ENCODE data around the gene ZRANB2. TPM values are rescaled to one million over a fixed set of nuclear protein-coding genes. Genes with fewer than 3 reads are reported as not detected.
A peak's percentile ranks its signal among the peaks of the same experiment; 100 is the strongest.

Gene ZRANB2
- polyA plus RNA-seq, 3 donors, result 21.3 to 42.1 (median 22.9) TPM

DNA sequence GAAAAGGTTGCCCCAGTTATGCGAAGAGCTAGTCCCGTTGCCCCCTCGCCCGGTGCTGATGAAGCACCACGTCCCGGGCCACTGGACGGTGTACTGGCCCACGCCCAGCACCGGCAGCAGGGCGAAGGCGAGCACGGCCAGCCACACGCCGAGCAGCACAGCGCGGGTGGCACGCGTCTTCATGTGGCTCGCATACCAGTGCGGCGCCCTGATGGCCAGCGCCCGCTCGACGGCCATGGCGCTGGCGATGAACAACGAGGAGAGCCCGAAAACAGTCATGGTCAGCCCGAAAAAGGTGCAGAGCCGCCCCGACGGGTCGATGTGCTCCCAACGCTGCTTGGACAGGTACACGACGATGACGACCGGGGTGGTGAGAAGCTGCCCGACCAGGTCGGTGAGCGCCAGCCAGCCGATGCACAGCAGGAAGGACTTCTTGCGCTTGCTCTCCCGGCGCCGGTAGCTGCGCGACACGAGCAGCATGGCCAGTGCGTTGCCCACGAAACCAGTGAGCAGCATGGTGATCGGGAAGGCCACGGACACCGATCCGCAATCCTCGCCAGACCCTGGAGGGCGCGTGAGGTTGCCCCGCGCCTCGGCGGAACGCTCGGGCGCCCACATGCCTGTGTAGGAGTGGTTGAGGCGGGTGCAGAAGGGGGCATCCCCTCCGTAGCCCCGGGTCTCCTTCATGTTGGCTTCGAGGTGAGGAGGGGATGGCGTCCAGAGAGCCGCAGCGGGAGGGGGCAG, 33.8 kb downstream of the ZRANB2 start:
- intact Hi-C loops (cut with micrococcal nuclease), result loop anchor here (2.0 to 5.0 kb wide), 2 partner anchors 360 to 366 kb away; no protein-coding TSS in a partner anchor
- H2AFZ ChIP-seq (ENCODE audit: insufficient read depth, low read depth, low read length, poor library complexity, severe bottlenecking), result peak overlapping the region; percentile 84
- peak overlapping the region; percentile 91 for H3K4me2 ChIP-seq (replicated peaks; ENCODE audit: extremely low read depth, low read length, poor library complexity, severe bottlenecking)

DNA sequence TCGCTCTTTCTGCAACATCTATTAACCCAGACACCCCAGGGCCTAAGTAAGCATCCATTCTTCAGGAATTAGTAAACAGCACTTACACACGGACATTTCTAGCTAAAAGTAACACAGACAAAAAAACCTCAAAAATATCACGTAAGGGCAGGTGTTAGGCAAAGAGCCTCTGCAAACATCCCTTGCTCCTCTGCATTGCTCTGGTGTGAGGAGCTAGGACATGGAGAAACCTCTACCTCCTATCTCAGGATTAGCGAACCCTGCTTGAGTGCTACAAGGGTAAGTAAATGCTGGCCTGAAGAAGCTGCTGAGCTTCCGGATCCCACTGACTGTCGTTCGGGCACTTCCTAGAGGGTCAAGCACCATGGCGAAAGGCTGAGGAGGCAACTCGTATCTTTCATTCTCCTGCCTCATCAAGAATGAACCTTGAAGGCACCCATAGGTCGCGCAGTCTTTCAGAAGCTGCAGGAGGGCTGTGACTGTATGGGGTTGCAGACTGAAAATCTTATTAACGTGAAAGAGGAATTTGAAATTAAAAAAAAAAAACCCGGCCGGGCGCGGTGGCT, 35.3 kb downstream of the ZRANB2 start:
- 81% methylated on average over 4 of the region's 16 CpGs for WGBS (ENCODE audit: insufficient coverage)
- TF ChIP-seq, protein P1, sequence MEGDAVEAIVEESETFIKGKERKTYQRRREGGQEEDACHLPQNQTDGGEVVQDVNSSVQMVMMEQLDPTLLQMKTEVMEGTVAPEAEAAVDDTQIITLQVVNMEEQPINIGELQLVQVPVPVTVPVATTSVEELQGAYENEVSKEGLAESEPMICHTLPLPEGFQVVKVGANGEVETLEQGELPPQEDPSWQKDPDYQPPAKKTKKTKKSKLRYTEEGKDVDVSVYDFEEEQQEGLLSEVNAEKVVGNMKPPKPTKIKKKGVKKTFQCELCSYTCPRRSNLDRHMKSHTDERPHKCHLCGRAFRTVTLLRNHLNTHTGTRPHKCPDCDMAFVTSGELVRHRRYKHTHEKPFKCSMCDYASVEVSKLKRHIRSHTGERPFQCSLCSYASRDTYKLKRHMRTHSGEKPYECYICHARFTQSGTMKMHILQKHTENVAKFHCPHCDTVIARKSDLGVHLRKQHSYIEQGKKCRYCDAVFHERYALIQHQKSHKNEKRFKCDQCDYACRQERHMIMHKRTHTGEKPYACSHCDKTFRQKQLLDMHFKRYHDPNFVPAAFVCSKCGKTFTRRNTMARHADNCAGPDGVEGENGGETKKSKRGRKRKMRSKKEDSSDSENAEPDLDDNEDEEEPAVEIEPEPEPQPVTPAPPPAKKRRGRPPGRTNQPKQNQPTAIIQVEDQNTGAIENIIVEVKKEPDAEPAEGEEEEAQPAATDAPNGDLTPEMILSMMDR (IDR thresholded peaks at IDR 0.05), result no peak
- H3K4me2 ChIP-seq (replicated peaks; ENCODE audit: extremely low read depth, low read length, poor library complexity, severe bottlenecking), result no peak overlapping the region
- peaks cover 18 to 20% of the 10 kb centered on the region in 2 donors for H3K4me1 ChIP-seq (ENCODE audit: control insufficient read depth in 1 of 2, insufficient read depth in 2 of 2, low read length in 2 of 2)
- no peak overlapping the region for H3K27ac ChIP-seq (ENCODE audit: low read depth in 1 of 2, low read length in 2 of 2)
- H3K36me3 Mint-ChIP-seq, result peaks cover 5 to 6% of the 10 kb centered on the region in 2 donors
- H3K79me2 ChIP-seq (ENCODE audit: insufficient read depth, low read length), result no peaks in the 10 kb centered on the region
- H3K9me3 Mint-ChIP-seq, result peaks cover 0 to 13% (median 7%) of the 10 kb centered on the region in 7 donors
- H3K27me3 ChIP-seq (ENCODE audit: control insufficient read depth in 2 of 2, insufficient read depth in 2 of 2, low read length in 2 of 2), result peaks cover 36 to 57% of the 10 kb centered on the region in 2 donors
- peak overlapping the region in 1 of 2 donors; percentile 82 for H3K4me3 Mint-ChIP-seq
- no peak overlapping the region for H2AFZ ChIP-seq (ENCODE audit: insufficient read depth, low read depth, low read length, poor library complexity, severe bottlenecking)
- H3K4me3 ChIP-seq (replicated peaks in 1 of 3; ENCODE audit: low read depth in 2 of 3, low read length in 3 of 3), result no peak overlapping the region
- peaks cover 0 to 11% of the 10 kb centered on the region in 2 donors for H3K9me3 ChIP-seq (replicated peaks in 1 of 2; ENCODE audit: control insufficient read depth in 1 of 2, insufficient read depth in 1 of 2, low read length in 2 of 2)
- peaks cover 22% of the 10 kb centered on the region for H3K4me1 Mint-ChIP-seq
- DNase-seq, result no peak
- intact Hi-C loops (cut with micrococcal nuclease), result loop anchor here (2.0 to 5.0 kb wide), 2 partner anchors 358 to 365 kb away; no protein-coding TSS in a partner anchor
- no peak overlapping the region for H3K9ac ChIP-seq (ENCODE audit: insufficient read depth, low read length, poor library complexity, severe bottlenecking)
- H4K20me1 ChIP-seq (ENCODE audit: insufficient read depth, low read length), result no peaks in the 10 kb centered on the region
- H3K27me3 Mint-ChIP-seq (ENCODE audit: low read depth in 3 of 3), result peaks cover 38 to 49% (median 46%) of the 10 kb centered on the region in 3 donors
- H3K36me3 ChIP-seq (replicated peaks in 1 of 2; ENCODE audit: control insufficient read depth in 1 of 2, insufficient read depth in 2 of 2, low read length in 2 of 2), result no peaks in the 10 kb centered on the region
- no peak overlapping the region for H3K27ac Mint-ChIP-seq

More for the DNA sequence above, 33.8 kb downstream of the ZRANB2 start:
- peaks cover 5 to 6% of the 10 kb centered on the region in 2 donors for H3K36me3 Mint-ChIP-seq
- 5% methylated on average over 73 of the region's 73 CpGs for WGBS (ENCODE audit: insufficient coverage)
- Histone ChIP-seq H3K4me1 (ENCODE audit: control insufficient read depth in 1 of 2, insufficient read depth in 2 of 2, low read length in 2 of 2) (peaks cover 18 to 20% of the 10 kb centered on the region in 2 donors), H3K9me3 (replicated peaks in 1 of 2; ENCODE audit: control insufficient read depth in 1 of 2, insufficient read depth in 1 of 2, low read length in 2 of 2) (peaks cover 0 to 11% of the 10 kb centered on the region in 2 donors), H3K27me3 (ENCODE audit: control insufficient read depth in 2 of 2, insufficient read depth in 2 of 2, low read length in 2 of 2) (peaks cover 38 to 65% of the 10 kb centered on the region in 2 donors), H3K27ac (ENCODE audit: low read depth in 1 of 2, low read length in 2 of 2) (no peak overlapping the region), H4K20me1 (ENCODE audit: insufficient read depth, low read length) (no peaks in the 10 kb centered on the region), H3K9ac (ENCODE audit: insufficient read depth, low read length, poor library complexity, severe bottlenecking) (peak overlapping the region; percentile 43), H3K79me2 (ENCODE audit: insufficient read depth, low read length) (no peaks in the 10 kb centered on the region), H3K36me3 (replicated peaks in 1 of 2; ENCODE audit: control insufficient read depth in 1 of 2, insufficient read depth in 2 of 2, low read length in 2 of 2) (no peaks in the 10 kb centered on the region), H3K4me3 (replicated peaks in 1 of 3; ENCODE audit: low read depth in 2 of 3, low read length in 3 of 3) (peak overlapping the region; percentile 34 to 77 (median 38))
- H3K9me3 Mint-ChIP-seq, result peaks cover 0 to 13% (median 7%) of the 10 kb centered on the region in 7 donors
- peaks cover 41 to 59% (median 46%) of the 10 kb centered on the region in 3 donors for H3K27me3 Mint-ChIP-seq (ENCODE audit: low read depth in 3 of 3)
- peak overlapping the region in 1 of 7 donors; percentile 80 for H3K27ac Mint-ChIP-seq
- H3K4me1 Mint-ChIP-seq, result peaks cover 22% of the 10 kb centered on the region
- TF ChIP-seq, protein P1 (IDR thresholded peaks at IDR 0.05), result no peak
- peak in 1 of 3 donors; percentile 13 for DNase-seq
- peak overlapping the region; percentile 84 to 94 for H3K4me3 Mint-ChIP-seq
